Esophagus squamous epithelium (tissue), 4 donors: ENCODE measurements around the gene BCDIN3D.

Experiments used
- CTCF ChIP-seq, 6 experiments: fragments of 450-650 bp in 4 of 6; fragments of 200-600 bp in 2 of 6; sonication (generic) in 2 of 6; IDR thresholded peaks; one replicate each; pipeline ENCODE4 v1.5.1; 2016 to 2019; ENCODE audit warnings: antibody characterized with exemption in 6 of 6, mild to moderate bottlenecking in 4 of 6, moderate library complexity in 4 of 6
- POLR2A ChIP-seq, 4 donors: fragments of 450-650 bp; IDR thresholded peaks; one replicate each; pipeline ENCODE4 v1.6.1; 2017; ENCODE audit warnings: antibody characterized with exemption in 4 of 4, mild to moderate bottlenecking in 4 of 4, moderate library complexity in 3 of 4

- TF ChIP-seq CTCF (IDR thresholded peaks at IDR 0.05), result no peak
- no peak for TF ChIP-seq POLR2A (IDR thresholded peaks at IDR 0.05)
These were observed 30.5 kb upstream of the BCDIN3D start for GRCh38 chr12:49873361-49873934.
